ENCODE results near the gene ATRN. TPM values are rescaled to one million over a fixed set of nuclear protein-coding genes. Genes with fewer than 3 reads are reported as not detected.

The ATRN gene
- total RNA-seq, 3 donors from 2014 or later (not counting 1 experiment from before 2014, with no cell fraction given), result 16.1 to 21.8 (median 19.3) TPM

DNA sequence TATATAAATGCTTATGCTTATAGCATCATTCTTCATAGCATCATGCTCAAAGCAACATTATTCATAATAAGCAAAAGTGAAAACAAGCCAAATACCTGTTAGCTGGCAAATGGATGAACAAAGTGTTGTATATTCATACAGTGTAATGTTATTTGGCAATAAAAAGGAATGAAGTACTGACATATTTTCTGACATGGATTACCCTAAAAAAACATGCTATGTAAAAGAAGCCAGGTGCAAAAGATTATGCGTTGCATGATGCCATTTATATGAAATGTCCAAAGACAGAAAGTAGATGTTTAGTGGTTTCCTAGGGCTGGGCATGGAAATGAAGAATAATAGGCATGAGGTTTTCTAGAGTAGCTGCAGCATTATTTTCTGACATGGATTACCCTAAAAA is 115.3 kb downstream of the ATRN start:
- H3K27ac ChIP-seq (ENCODE audit: low read length), result no peak overlapping the region
- WGBS (ENCODE audit: insufficient coverage), result 100% methylated on average over 1 of the region's 1 CpG

GRCh38 chr20:3590164-3590563 is 119.3 kb downstream of the ATRN start:
- H3K27me3 Mint-ChIP-seq (ENCODE audit: low read depth in 2 of 2), result no peaks in the 10 kb centered on the region

More for the DNA sequence above, 115.3 kb downstream of the ATRN start:
- Mint-ChIP-seq H3K4me3 (no peak overlapping the region), H3K4me1 (no peaks in the 10 kb centered on the region), H3K36me3 (peaks cover 27% of the 10 kb centered on the region), H3K27ac (no peak overlapping the region), H3K9me3 (no peaks in the 10 kb centered on the region), H3K27me3 (ENCODE audit: low read depth in 2 of 2) (no peaks in the 10 kb centered on the region)
- ATAC-seq (no peak), DNase-seq (no peak)
- Histone ChIP-seq H3K36me3 (ENCODE audit: control insufficient read depth, insufficient read depth, low read length) (peaks cover 42% of the 10 kb centered on the region), H3K27me3 (ENCODE audit: control insufficient read depth, insufficient read depth, low read length) (no peaks in the 10 kb centered on the region), H3K9me3 (ENCODE audit: control insufficient read depth, insufficient read depth, low read length) (no peaks in the 10 kb centered on the region), H3K4me1 (ENCODE audit: control insufficient read depth, insufficient read depth, low read length) (no peaks in the 10 kb centered on the region), H3K4me3 (ENCODE audit: low read length) (no peak overlapping the region)
- intact Hi-C loops (cut with micrococcal nuclease), result no loop called here
- no peak for TF ChIP-seq CTCF (IDR thresholded peaks at IDR 0.05)

GRCh38 chr20:3592931-3593330 is 122.1 kb downstream of the ATRN start:
- H3K9me3 ChIP-seq (ENCODE audit: control insufficient read depth, insufficient read depth, low read length), result no peaks in the 10 kb centered on the region
- Mint-ChIP-seq H3K9me3 (no peaks in the 10 kb centered on the region), H3K36me3 (peaks cover 19% of the 10 kb centered on the region), H3K4me1 (no peaks in the 10 kb centered on the region), H3K27me3 (ENCODE audit: low read depth in 2 of 2) (no peaks in the 10 kb centered on the region), H3K4me3 (no peak overlapping the region), H3K27ac (no peak overlapping the region)
- no peak overlapping the region for H3K27ac ChIP-seq (ENCODE audit: low read length)
- 95% methylated on average over 4 of the region's 4 CpGs for WGBS (ENCODE audit: insufficient coverage)
- ATAC-seq (no peak), DNase-seq (no peak)
- no peaks in the 10 kb centered on the region for H3K4me1 ChIP-seq (ENCODE audit: control insufficient read depth, insufficient read depth, low read length)
- H3K27me3 ChIP-seq (ENCODE audit: control insufficient read depth, insufficient read depth, low read length), result no peaks in the 10 kb centered on the region
- no peak for TF ChIP-seq CTCF (IDR thresholded peaks at IDR 0.05)
- peaks cover 59% of the 10 kb centered on the region for H3K36me3 ChIP-seq (ENCODE audit: control insufficient read depth, insufficient read depth, low read length)
- intact Hi-C loops (cut with micrococcal nuclease), result no loop called here
- no peak overlapping the region for H3K4me3 ChIP-seq (ENCODE audit: low read length)

More at GRCh38 chr20:3590164-3590563, 119.3 kb downstream of the ATRN start:
- H3K9me3 ChIP-seq (ENCODE audit: control insufficient read depth, insufficient read depth, low read length), result no peaks in the 10 kb centered on the region
- H3K27me3 ChIP-seq (ENCODE audit: control insufficient read depth, insufficient read depth, low read length), result no peaks in the 10 kb centered on the region
- Mint-ChIP-seq H3K27ac (no peak overlapping the region), H3K4me3 (no peak overlapping the region), H3K36me3 (peaks cover 31% of the 10 kb centered on the region), H3K4me1 (no peaks in the 10 kb centered on the region), H3K9me3 (no peaks in the 10 kb centered on the region)
- H3K27ac ChIP-seq (ENCODE audit: low read length), result no peak overlapping the region
- no peak for DNase-seq
- no peaks in the 10 kb centered on the region for H3K4me1 ChIP-seq (ENCODE audit: control insufficient read depth, insufficient read depth, low read length)
- peaks cover 48% of the 10 kb centered on the region for H3K36me3 ChIP-seq (ENCODE audit: control insufficient read depth, insufficient read depth, low read length)
- no peak overlapping the region for H3K4me3 ChIP-seq (ENCODE audit: low read length)
- intact Hi-C loops (cut with micrococcal nuclease), result no loop called here
- ATAC-seq, result no peak
- no peak for TF ChIP-seq CTCF (IDR thresholded peaks at IDR 0.05)
- WGBS (ENCODE audit: insufficient coverage), result 100% methylated on average over 1 of the region's 1 CpG

GRCh38 chr20:3595541-3595940 is 124.7 kb downstream of the ATRN start:
- H3K27ac Mint-ChIP-seq, result no peak overlapping the region
- no peak overlapping the region for H3K4me3 Mint-ChIP-seq
- no peak overlapping the region for H3K4me3 ChIP-seq (ENCODE audit: low read length)
- no peaks in the 10 kb centered on the region for H3K27me3 Mint-ChIP-seq (ENCODE audit: low read depth in 2 of 2)
- intact Hi-C loops (cut with micrococcal nuclease), result no loop called here
- no peak overlapping the region for H3K27ac ChIP-seq (ENCODE audit: low read length)
- no peaks in the 10 kb centered on the region for H3K27me3 ChIP-seq (ENCODE audit: control insufficient read depth, insufficient read depth, low read length)
- no peaks in the 10 kb centered on the region for H3K9me3 ChIP-seq (ENCODE audit: control insufficient read depth, insufficient read depth, low read length)
- no peaks in the 10 kb centered on the region for H3K4me1 Mint-ChIP-seq
- no peaks in the 10 kb centered on the region for H3K9me3 Mint-ChIP-seq
- H3K36me3 ChIP-seq (ENCODE audit: control insufficient read depth, insufficient read depth, low read length), result peaks cover 66% of the 10 kb centered on the region
- no peak for TF ChIP-seq CTCF (IDR thresholded peaks at IDR 0.05)
- 94% methylated on average over 4 of the region's 4 CpGs for WGBS (ENCODE audit: insufficient coverage)
- H3K36me3 Mint-ChIP-seq, result peaks cover 19% of the 10 kb centered on the region
- no peak for ATAC-seq
- no peak for DNase-seq
- no peaks in the 10 kb centered on the region for H3K4me1 ChIP-seq (ENCODE audit: control insufficient read depth, insufficient read depth, low read length)
